GM06990 (cell line): ENCODE measurements around the gene ANXA1.

Source experiments
- DNase-seq: peaks from one replicate; pipeline ENCODE4 v3.0.0-alpha.2; 2011; ENCODE audit not compliant: insufficient read length; ENCODE audit errors: extremely low read depth
- H3K27me3 ChIP-seq: replicated peaks from 2 replicates; pipeline ENCODE4 v1.6.0; 2011; ENCODE audit warnings: low read length; ENCODE audit not compliant: control insufficient read depth, insufficient read depth
- H3K36me3 ChIP-seq: 2 replicates; pipeline ENCODE4 v1.5.1; 2011; ENCODE audit warnings: low read length; ENCODE audit not compliant: control insufficient read depth, insufficient read depth
- H3K4me3 ChIP-seq: replicated peaks from 2 replicates; pipeline ENCODE4 v1.5.1; 2011; ENCODE audit warnings: low read depth, mild to moderate bottlenecking, control low read depth, low read length
- CTCF ChIP-seq: IDR thresholded peaks from 2 replicates; pipeline ENCODE4 v1.5.1; 2011; ENCODE audit warnings: low read length, control low read depth, mild to moderate bottlenecking, inconsistent platforms; ENCODE audit not compliant: insufficient read depth, poor library complexity, severe bottlenecking

ANXA1 gene

DNA sequence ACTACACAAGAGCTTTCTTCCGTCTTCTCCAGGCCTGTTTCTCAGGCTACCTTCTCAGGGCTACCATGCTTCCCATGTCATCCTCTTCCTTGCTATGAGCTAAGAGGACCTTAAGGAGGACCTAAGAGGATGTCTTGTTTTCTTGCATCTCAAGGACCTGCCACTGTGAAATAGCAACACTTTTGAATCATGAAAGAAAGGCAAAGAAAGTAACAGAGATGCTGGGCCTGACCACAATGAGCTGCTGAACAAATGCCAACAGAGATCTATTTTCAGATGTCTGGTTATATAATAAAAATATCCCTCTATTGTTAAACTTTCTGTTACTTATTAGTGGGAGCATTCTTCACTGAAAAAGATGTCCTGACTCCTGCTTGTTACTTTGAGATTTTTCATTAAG lies 36.7 kb upstream of the ANXA1 start:
- no peaks in the 10 kb centered on the region for H3K27me3 ChIP-seq
- TF ChIP-seq CTCF: no peak
- DNase-seq: no peak

DNA sequence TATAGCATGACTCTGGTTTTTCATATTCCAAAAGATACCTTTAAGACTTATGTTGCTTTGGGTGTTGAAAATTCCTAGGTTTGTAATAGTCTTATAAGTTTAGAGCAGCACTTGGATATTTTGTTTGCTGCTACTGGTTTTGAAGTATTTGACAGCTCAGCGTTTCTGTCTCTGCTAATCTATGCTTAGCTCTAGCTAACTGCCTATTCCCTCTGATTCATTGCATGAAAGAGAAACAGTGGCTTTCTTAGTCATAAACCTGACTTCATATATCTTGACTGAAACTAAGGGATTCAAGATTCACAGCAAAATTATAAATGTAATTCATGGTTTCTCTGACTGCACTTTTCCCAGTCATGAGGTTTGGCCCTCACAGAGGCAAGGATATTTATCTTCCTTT lies 35.6 kb upstream of the ANXA1 start:
- no peaks in the 10 kb centered on the region for H3K36me3 ChIP-seq
- no peak overlapping the region for H3K4me3 ChIP-seq
- no peaks in the 10 kb centered on the region for H3K27me3 ChIP-seq
- TF ChIP-seq CTCF: no peak
- no peak for DNase-seq

More for the DNA sequence above, 36.7 kb upstream of the ANXA1 start:
- Histone ChIP-seq H3K4me3 (no peak overlapping the region), H3K36me3 (no peaks in the 10 kb centered on the region)

DNA sequence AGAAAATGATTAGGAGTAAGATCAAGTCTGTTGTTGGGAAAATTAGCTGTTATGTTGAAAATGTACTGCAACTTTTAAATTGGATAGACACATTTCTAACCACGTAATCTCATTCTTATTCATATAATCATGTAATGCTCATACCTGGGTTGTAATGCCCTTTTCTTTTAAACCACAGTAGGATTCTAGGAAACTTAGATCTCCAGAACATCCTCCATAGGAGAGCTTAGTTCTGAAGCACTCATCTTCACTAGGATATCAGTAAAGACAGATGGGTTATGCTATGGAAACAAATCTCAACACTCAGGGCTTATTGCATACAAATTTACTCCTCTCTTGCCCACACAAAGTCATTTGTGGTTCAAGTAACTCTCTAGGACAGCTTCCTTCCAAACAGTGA lies 34.8 kb upstream of the ANXA1 start:
- no peak for TF ChIP-seq CTCF
- no peak for DNase-seq
- no peak overlapping the region for H3K4me3 ChIP-seq
- H3K27me3 ChIP-seq: no peaks in the 10 kb centered on the region
- no peaks in the 10 kb centered on the region for H3K36me3 ChIP-seq

- no peak for TF ChIP-seq CTCF
- no peak for DNase-seq
- H3K36me3 ChIP-seq: no peaks in the 10 kb centered on the region
- H3K27me3 ChIP-seq: no peaks in the 10 kb centered on the region
- no peak overlapping the region for H3K4me3 ChIP-seq
Observed at GRCh38 chr9:73118286-73118685, 33.4 kb upstream of the ANXA1 start.

GRCh38 chr9:73118898-73119554 lies 32.6 kb upstream of the ANXA1 start:
- TF ChIP-seq CTCF: no peak
- Histone ChIP-seq H3K36me3 (no peaks in the 10 kb centered on the region), H3K4me3 (no peak overlapping the region), H3K27me3 (no peaks in the 10 kb centered on the region)
- DNase-seq: no peak
